Mesendoderm (in vitro differentiated cells): ENCODE data around the gene NAALADL1. TPM values are rescaled to one million over a fixed set of nuclear protein-coding genes. Genes with fewer than 3 reads are reported as not detected.

Experiments used
- DNase-seq: peaks from one replicate; pipeline ENCODE4 v3.0.0; 2013
- H2AK5ac ChIP-seq: 2 replicates; pipeline ENCODE4 v1.6.1; 2013; ENCODE audit warnings: low read length, inconsistent platforms
- H2BK120ac ChIP-seq: 2 replicates; pipeline ENCODE4 v1.6.1; 2013; ENCODE audit warnings: low read depth, mild to moderate bottlenecking, low read length, moderate library complexity, mixed read lengths
- H2BK15ac ChIP-seq: replicated peaks from 2 replicates; pipeline ENCODE4 v1.6.1; 2013; ENCODE audit warnings: low read depth, mild to moderate bottlenecking, moderate library complexity
- H2BK5ac ChIP-seq: 2 replicates; pipeline ENCODE4 v1.6.1; 2013; ENCODE audit warnings: low read length, inconsistent platforms
- H3K18ac ChIP-seq: 2 replicates; pipeline ENCODE4 v1.6.1; 2013; ENCODE audit warnings: mild to moderate bottlenecking, low read length, mixed read lengths
- H3K23ac ChIP-seq: one replicate; pipeline ENCODE4 v1.6.1; 2013; ENCODE audit warnings: low read length
- H3K27ac ChIP-seq: 2 replicates; pipeline ENCODE4 v1.5.1; 2013; ENCODE audit warnings: low read depth, mild to moderate bottlenecking, inconsistent platforms, low read length, moderate library complexity
- H3K27me3 ChIP-seq: 2 replicates; pipeline ENCODE4 v1.6.1; 2013; ENCODE audit warnings: low read length, control low read depth, mild to moderate bottlenecking, inconsistent platforms; ENCODE audit not compliant: insufficient read depth, poor library complexity
- H3K36me3 ChIP-seq: 2 replicates; pipeline ENCODE4 v1.6.1; 2013; ENCODE audit warnings: low read length, inconsistent platforms; ENCODE audit not compliant: control insufficient read depth, insufficient read depth
- H3K4ac ChIP-seq: one replicate; pipeline ENCODE4 v1.6.1; 2013; ENCODE audit warnings: low read depth, mild to moderate bottlenecking, low read length, moderate library complexity
- H3K4me1 ChIP-seq: 2 replicates; pipeline ENCODE4 v1.6.1; 2013; ENCODE audit warnings: low read depth, low read length, inconsistent platforms; ENCODE audit not compliant: control insufficient read depth
- H3K4me2 ChIP-seq: 2 replicates; pipeline ENCODE4 v1.6.1; 2013; ENCODE audit warnings: low read length
- H3K4me3 ChIP-seq: 2 replicates; pipeline ENCODE4 v1.5.1; 2013; ENCODE audit warnings: mild to moderate bottlenecking, low read length
- H3K56ac ChIP-seq: one replicate; pipeline ENCODE4 v1.6.1; 2013; ENCODE audit warnings: low read length
- H3K79me1 ChIP-seq: 2 replicates; pipeline ENCODE4 v1.6.1; 2013; ENCODE audit warnings: low read length, inconsistent platforms
- H3K79me2 ChIP-seq: 2 replicates; pipeline ENCODE4 v1.6.1; 2013; ENCODE audit warnings: mild to moderate bottlenecking, low read length; ENCODE audit not compliant: control insufficient read depth, insufficient read depth
- H3K9ac ChIP-seq: 2 replicates; pipeline ENCODE4 v1.6.1; 2013; ENCODE audit warnings: low read length, inconsistent platforms
- H4K5ac ChIP-seq: one replicate; pipeline ENCODE4 v1.6.1; 2013; ENCODE audit warnings: low read length
- H4K8ac ChIP-seq: one replicate; pipeline ENCODE4 v1.6.1; 2013; ENCODE audit warnings: low read depth, mild to moderate bottlenecking, control low read depth, low read length, moderate library complexity
- WGBS: extraction: QIAGEN DNeasy Blood & Tissue Kit; methylation state at CpG from one replicate; pipeline ENCODE4 v1.1.7; 2013; ENCODE audit warnings: low lambda C conversion rate, missing lambda C conversion rate; ENCODE audit not compliant: insufficient coverage; ENCODE audit errors: extremely low coverage; 5-methylcytosine and 5-hydroxymethylcytosine counted together
- polyA plus RNA-seq, 2 experiments: library from polyadenylated mRNA; stranded (reverse); fragments of 200-250 nt; gene quantifications; one replicate each; pipeline ENCODE4 v1.2.3, GENCODE V29; 2013

NAALADL1 gene
- polyA plus RNA-seq (2013, experiment 1 of 2): 1.3 TPM
- 1.4 TPM for polyA plus RNA-seq (2013, experiment 2 of 2)

DNA sequence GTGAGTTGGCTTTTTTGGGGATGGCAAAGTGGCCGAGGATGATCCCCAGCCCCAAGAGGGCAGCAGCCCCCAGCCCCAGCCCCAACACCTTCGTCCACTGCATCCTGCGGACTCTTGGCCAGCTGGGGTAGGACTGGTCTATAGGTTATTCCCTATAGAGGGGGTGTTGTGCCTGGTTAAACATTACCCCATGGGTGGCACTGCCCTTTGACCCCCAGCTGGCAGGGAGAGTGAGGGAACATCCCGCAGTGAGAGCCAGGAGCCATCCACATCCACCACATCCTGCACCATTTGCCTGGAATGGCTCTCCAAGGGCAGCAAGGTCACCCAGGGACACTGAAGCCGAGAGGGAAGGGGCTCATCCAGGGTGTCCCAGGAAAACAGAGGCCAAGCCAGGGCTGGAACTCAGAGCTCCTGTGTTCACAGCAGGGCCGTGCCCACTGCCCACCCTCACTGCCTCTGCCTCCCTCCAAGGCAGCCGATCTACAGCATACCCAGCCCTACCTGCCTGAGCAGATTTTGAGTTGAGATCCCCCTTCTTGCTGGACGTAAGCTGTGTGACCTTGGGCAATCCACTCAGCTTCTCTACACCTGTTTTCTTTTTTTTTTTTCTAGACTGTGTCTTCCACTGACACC lies at the start of gene NAALADL1:
NAALADL1 (minus strand) TSS at position 135 of the 636 bp plus-strand sequence; CDS start at position 103, 32 bp downstream.
- Histone ChIP-seq H4K8ac (no peak within 1 kb of the TSS), H3K9ac (no peak within 1 kb of the TSS), H3K79me1 (no peaks in the 10 kb centered on the region), H3K4me1 (no peaks in the 10 kb centered on the region), H4K5ac (no peak within 1 kb of the TSS), H3K4me2 (no peak within 1 kb of the TSS), H2BK5ac (no peak within 1 kb of the TSS), H3K79me2 (no peaks in the 10 kb centered on the region), H3K18ac (no peak within 1 kb of the TSS), H2BK15ac (no peak within 1 kb of the TSS), H3K23ac (no peak within 1 kb of the TSS), H3K36me3 (no peaks in the 10 kb centered on the region), H3K56ac (no peak within 1 kb of the TSS), H2AK5ac (no peak within 1 kb of the TSS), H3K4ac (no peak within 1 kb of the TSS), H3K27ac (no peak within 1 kb of the TSS), H3K27me3 (no peaks in the 10 kb centered on the region), H2BK120ac (no peak within 1 kb of the TSS), H3K4me3 (no peak within 1 kb of the TSS)
- WGBS: no CpG with 5 or more reads among the region's 8 CpGs
- no peak for DNase-seq

- no peak overlapping the region for H3K23ac ChIP-seq
These were observed 49.6 kb upstream of the NAALADL1 start for GRCh38 chr11:65107751-65108468.

GRCh38 chr11:65107078-65107477 lies 48.7 kb upstream of the NAALADL1 start:
- Histone ChIP-seq H3K79me1 (no peaks in the 10 kb centered on the region), H4K8ac (no peak overlapping the region), H3K4me2 (no peak overlapping the region), H2BK120ac (no peak overlapping the region), H3K4ac (no peak overlapping the region), H3K36me3 (no peaks in the 10 kb centered on the region), H2BK5ac (no peak overlapping the region), H3K18ac (no peak overlapping the region), H4K5ac (no peak overlapping the region), H3K79me2 (no peaks in the 10 kb centered on the region), H3K23ac (no peak overlapping the region), H3K56ac (no peak overlapping the region), H2BK15ac (no peak overlapping the region), H3K4me1 (peaks cover 2% of the 10 kb centered on the region), H3K4me3 (no peak overlapping the region), H3K27me3 (no peaks in the 10 kb centered on the region), H3K9ac (no peak overlapping the region), H2AK5ac (no peak overlapping the region), H3K27ac (no peak overlapping the region)
- no peak for DNase-seq
- no CpG with 5 or more reads among the region's 15 CpGs for WGBS

More at GRCh38 chr11:65107751-65108468, 49.6 kb upstream of the NAALADL1 start:
- H4K8ac ChIP-seq: no peak overlapping the region
- DNase-seq: no peak
- H3K27me3 ChIP-seq: no peaks in the 10 kb centered on the region
- H3K4ac ChIP-seq: no peak overlapping the region
- H3K4me1 ChIP-seq: peaks cover 2% of the 10 kb centered on the region
- H2BK15ac ChIP-seq: no peak overlapping the region
- no peak overlapping the region for H3K27ac ChIP-seq
- H2BK5ac ChIP-seq: no peak overlapping the region
- H2AK5ac ChIP-seq: no peak overlapping the region
- no peak overlapping the region for H2BK120ac ChIP-seq
- WGBS: no CpG with 5 or more reads among the region's 52 CpGs
- no peaks in the 10 kb centered on the region for H3K36me3 ChIP-seq
- no peaks in the 10 kb centered on the region for H3K79me2 ChIP-seq
- no peak overlapping the region for H3K9ac ChIP-seq
- H3K18ac ChIP-seq: no peak overlapping the region
- no peaks in the 10 kb centered on the region for H3K79me1 ChIP-seq
- H3K4me2 ChIP-seq: no peak overlapping the region
- H3K56ac ChIP-seq: no peak overlapping the region
- H4K5ac ChIP-seq: no peak overlapping the region
- no peak overlapping the region for H3K4me3 ChIP-seq

DNA sequence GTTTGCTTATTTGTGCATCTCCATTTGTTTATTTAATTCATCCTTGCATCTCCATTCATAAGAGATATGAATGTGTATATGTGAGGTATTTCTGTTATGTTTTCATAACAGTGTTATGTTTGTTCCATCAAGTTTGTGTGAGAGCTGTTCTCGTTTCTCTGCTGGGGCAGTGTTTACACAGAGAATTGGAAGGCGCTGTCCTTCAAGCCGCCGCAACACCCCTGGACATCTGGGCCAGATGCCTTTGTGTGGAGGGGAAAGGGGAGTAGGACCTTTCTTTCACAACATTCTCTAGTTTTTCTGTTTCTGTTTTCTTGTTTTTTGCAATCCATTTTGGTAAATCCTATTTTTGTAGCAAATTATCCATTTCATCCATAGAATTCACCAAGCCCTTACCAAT lies 46.3 kb upstream of the NAALADL1 start:
- H3K79me2 ChIP-seq: no peaks in the 10 kb centered on the region
- no peak overlapping the region for H2BK5ac ChIP-seq
- no peak overlapping the region for H4K5ac ChIP-seq
- no peaks in the 10 kb centered on the region for H3K79me1 ChIP-seq
- H2BK15ac ChIP-seq: no peak overlapping the region
- no peak overlapping the region for H3K9ac ChIP-seq
- H3K27ac ChIP-seq: no peak overlapping the region
- H2AK5ac ChIP-seq: no peak overlapping the region
- H4K8ac ChIP-seq: no peak overlapping the region
- no peak overlapping the region for H2BK120ac ChIP-seq
- H3K4me3 ChIP-seq: no peak overlapping the region
- no peak overlapping the region for H3K56ac ChIP-seq
- H3K27me3 ChIP-seq: no peaks in the 10 kb centered on the region
- no CpG with 5 or more reads among the region's 4 CpGs for WGBS
- no peaks in the 10 kb centered on the region for H3K4me1 ChIP-seq
- H3K18ac ChIP-seq: no peak overlapping the region
- DNase-seq: no peak
- no peak overlapping the region for H3K4ac ChIP-seq
- H3K36me3 ChIP-seq: no peaks in the 10 kb centered on the region
- no peak overlapping the region for H3K4me2 ChIP-seq
- H3K23ac ChIP-seq: no peak overlapping the region

DNA sequence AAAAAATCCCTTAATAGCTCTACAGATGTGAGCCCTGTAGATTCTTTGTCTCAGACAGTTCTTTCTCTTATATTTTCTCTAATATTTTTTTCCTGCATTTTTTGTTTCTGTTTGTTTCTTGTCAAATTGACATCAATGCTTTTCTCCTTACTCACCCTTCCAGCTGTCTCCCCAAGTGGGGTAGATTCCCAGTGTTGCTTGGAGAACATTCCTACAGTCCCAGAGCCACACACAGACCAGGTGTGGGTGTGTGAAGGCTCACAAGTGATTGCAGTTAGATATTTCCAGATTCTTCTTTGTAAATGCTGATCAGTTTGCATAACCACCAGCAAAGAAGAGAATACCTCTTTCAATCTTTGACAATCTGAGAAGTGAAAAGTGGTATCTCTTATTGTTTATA lies 45.1 kb upstream of the NAALADL1 start:
- no peak for DNase-seq
- no peak overlapping the region for H3K23ac ChIP-seq
- H3K79me1 ChIP-seq: peaks cover under 1% of the 10 kb centered on the region
- no peak overlapping the region for H3K27ac ChIP-seq
- H3K56ac ChIP-seq: no peak overlapping the region
- no peaks in the 10 kb centered on the region for H3K27me3 ChIP-seq
- H4K8ac ChIP-seq: no peak overlapping the region
- H3K18ac ChIP-seq: no peak overlapping the region
- H3K79me2 ChIP-seq: no peaks in the 10 kb centered on the region
- no peak overlapping the region for H2BK15ac ChIP-seq
- no peaks in the 10 kb centered on the region for H3K4me1 ChIP-seq
- H3K4ac ChIP-seq: no peak overlapping the region
- no peak overlapping the region for H3K4me2 ChIP-seq
- no peak overlapping the region for H2BK5ac ChIP-seq
- no peak overlapping the region for H3K4me3 ChIP-seq
- no peak overlapping the region for H4K5ac ChIP-seq
- H2AK5ac ChIP-seq: no peak overlapping the region
- H2BK120ac ChIP-seq: no peak overlapping the region
- no peaks in the 10 kb centered on the region for H3K36me3 ChIP-seq
- no peak overlapping the region for H3K9ac ChIP-seq
